Right lung (tissue), 5 donors: ENCODE data around the gene AKNAD1. TPM values are rescaled to one million over a fixed set of nuclear protein-coding genes. Genes with fewer than 3 reads are reported as not detected.
"Not testable (repeated sequence)": the region's sequence is repeated elsewhere in the genome, so short reads cannot be mapped to it uniquely, and the experiment has no call there.

ENCODE experiments used
- DNase-seq, 2 donors: peaks; one replicate each; pipeline ENCODE4 v3.0.0-alpha.2; 2013
- polyA plus RNA-seq, 5 donors: library from polyadenylated mRNA; unstranded; fragments of 120-200 nt; gene quantifications; one replicate each; pipeline versions ENCODE4 v1.2.1 to v1.2.3, GENCODE V29; 2013; ENCODE audit warnings: inconsistent platforms in 1 of 5, low replicate concordance in 1 of 5; ENCODE audit not compliant: insufficient read length in 5 of 5, insufficient read depth in 1 of 5

Gene AKNAD1
- polyA plus RNA-seq, 5 donors, result 0.41 to 0.78 (median 0.57) TPM; not detected in 1

DNA sequence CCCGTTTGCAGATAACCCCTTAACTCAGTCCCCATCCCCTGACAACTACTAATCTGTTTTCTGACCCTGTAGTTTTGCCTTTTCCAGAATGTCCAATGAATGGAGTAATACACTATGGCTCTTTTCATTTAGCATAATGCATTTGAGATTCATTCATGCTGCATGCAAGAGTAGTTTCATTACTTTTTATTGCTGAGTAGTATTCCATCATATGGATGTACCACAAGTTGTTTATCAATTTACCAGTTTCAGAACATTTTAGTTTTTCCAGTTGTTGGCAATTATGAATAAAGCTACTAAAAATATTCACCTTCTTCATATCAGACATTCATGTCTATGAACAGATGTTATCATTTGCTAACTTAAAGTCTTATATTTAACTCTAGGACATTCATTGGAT is 65.1 kb downstream of the AKNAD1 start:
- DNase-seq, result no peak

DNA sequence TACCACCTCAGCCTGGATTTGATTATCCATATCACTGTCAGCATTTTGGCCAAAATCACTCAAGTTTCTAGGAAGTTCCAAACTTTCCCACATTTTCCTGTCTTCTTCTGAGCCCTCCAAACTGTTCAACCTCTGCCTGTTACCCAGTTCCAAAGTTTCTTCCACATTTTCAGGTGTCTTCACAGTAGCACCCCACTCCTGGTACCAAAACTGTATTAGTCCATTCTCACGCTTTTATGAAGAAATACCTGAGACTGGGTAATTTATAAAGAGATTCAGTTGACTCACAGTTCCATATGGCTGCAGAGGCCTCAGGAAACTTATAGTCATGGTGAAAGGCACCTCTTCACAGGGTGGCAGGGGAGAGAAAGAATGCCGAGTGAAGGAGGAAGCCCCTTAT is 71.0 kb downstream of the AKNAD1 start:
- DNase-seq, result no peak

DNA sequence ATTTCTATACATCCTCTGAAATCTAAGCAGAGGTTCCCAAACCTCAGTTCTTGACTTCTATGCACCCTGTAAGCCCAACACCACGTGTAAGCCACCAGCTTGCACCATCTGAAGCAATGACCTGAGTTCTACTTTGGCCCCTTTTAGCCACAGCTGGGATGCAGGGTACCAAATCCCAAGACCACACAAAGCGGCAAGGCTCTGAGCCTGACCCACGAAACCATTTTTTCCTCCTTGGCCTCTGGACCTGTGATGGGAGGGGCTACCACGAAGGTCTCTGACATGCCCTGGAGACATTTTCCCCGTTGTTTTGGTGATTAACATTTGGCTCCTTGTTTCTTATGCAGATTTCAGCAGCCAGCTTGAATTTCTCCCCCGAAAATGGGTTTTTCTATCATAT is 71.6 kb downstream of the AKNAD1 start:
- DNase-seq, result no peak

DNA sequence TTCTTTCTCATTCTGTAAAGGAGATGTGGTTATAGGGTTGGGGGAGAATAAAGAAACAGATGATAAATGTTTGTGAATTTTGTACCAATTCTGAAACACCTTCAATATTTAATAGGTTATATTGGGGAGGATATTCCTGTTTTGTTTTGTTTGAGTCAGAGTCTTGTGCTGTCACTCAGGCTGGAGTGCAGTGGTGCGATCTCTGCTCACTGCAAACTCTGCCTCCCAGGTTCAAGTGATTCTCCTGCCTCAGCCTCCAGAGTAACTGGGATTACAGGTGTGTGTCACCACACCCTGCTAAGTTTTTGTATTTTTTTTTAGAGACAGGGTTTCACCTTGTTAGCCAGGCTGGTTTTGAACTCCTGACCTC is 75.3 kb downstream of the AKNAD1 start:
- DNase-seq, result not testable (repeated sequence)

DNA sequence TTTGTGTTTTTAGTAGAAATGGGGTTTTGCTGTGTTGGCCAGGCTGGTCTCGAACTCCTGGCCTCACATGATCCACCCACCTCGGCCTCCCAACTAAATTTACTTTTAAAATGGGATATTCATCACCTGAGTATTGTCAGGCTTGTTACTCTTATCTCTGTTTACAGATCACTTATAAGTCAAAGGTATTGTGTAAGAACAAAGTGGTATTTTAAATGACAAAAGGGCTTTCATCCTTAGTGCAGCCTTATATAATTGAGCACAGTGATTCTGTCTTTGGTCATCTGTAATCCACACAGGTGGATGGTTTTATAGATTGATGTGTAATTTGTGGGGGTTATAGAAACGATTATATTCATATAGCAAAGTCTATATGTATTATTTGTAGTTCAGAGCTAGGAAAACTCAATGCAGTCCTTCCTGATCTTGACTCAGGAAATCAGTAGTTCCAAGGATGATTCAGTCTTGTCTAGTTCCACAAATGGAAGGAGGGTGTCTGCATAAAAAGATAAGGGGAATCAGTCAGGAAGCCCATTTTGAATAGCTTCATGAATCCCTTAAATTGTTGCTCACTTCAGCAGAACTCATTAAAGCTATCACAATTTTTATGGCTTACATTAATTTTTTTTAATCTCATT is 75.8 kb downstream of the AKNAD1 start:
- no peak for DNase-seq

DNA sequence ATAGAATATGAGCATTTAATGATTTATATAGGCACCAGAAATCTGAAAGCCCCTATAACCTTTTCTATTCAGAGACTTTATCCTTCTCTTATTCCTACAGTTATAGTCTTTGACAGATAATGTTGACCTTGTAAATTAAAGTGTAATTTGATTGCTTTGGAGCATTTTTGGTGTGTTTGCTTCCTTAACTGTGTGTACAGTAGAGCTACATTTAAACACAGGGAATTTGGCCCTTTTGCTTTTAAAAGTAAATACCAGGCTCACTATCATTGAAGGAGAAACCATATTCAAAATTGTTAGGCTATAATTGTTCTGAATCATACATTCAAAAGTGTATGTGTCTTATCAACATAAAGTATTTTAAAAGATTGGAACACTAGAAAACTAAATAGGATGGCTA is 77.4 kb downstream of the AKNAD1 start:
- DNase-seq, result no peak

DNA sequence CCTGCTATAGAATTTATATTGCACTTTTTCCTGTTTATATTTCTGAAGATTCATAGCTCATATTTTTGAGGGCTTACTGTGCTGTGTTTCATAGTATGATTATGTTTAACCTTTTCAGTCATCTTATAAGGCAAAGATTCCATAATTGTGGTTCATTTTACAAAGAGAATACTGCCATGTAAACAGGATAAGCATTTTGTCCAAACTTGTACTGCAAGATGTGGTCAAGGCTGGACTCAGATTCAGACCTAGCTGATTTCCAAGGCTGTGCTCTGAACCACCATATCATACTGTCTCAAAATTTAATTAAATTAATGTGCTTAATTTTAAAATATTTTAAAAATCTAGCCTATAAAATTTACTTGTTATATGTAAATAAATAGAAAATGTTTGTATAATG is 79.1 kb downstream of the AKNAD1 start:
- no peak for DNase-seq

DNA sequence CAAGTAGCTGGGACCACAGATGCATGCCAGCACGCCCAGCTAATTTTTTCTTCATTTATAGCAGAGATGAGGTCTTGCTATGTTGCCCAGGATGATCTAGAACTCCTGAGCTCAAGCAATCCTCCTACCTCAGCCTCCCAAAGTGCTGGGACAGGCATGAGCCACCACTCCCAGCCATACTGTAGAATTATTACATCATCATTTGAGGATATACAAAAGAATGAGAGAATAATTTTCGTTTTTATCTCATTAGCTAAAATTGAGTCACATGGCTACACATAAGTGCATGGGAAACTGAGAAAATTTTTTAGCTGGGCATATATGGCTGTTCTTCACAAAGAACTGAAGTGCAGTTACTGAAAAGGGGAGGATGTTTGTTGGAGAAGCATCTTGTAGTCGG is 89.2 kb downstream of the AKNAD1 start:
- no peak for DNase-seq

DNA sequence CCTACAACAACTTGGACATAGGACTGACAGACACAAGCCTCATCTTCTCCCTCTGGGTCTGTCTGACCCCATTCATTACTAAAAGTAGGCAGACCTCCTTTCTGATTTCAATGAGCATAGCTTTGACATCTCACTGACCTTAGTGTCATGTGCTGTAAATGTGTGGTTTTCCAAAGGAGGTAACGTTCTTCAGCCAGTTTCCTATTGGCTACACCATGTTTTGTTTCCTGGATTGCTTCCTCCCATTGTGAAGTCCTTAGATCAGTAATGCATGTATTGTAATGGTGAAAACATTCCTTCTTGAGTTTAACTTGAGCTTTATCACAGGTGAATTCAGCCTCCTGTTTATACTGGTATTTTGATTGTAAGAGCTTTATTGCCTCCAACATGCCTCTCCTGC is 89.8 kb downstream of the AKNAD1 start:
- no peak for DNase-seq

Other genes starting within 250 kb of the AKNAD1 start
- gene HENMT1, start 196.0 kb downstream of the AKNAD1 start, polyA plus RNA-seq, result 10 to 100 TPM; 10.8 to 14.8 (median 11.4) TPM
- gene PRPF38B, start 164.8 kb downstream of the AKNAD1 start, polyA plus RNA-seq, result 10 to 100 TPM; 73.6 to 96.1 (median 94.9) TPM
- gene FNDC7, start 144.2 kb downstream of the AKNAD1 start, polyA plus RNA-seq, result under 1 TPM in 1 of 5 donors, not detected in 4; 0.04 TPM
- gene STXBP3, start 110.4 kb downstream of the AKNAD1 start, polyA plus RNA-seq, result 10 to 100 TPM; 44.1 to 65.6 (median 51.6) TPM
- gene GPSM2, start 19.9 kb upstream of the AKNAD1 start, polyA plus RNA-seq, result 10 to 100 TPM; 20.8 to 40.2 (median 29.0) TPM
- 10 to 100 TPM; 33.5 to 57.5 (median 45.1) TPM for gene CLCC1, start 106.4 kb upstream of the AKNAD1 start, polyA plus RNA-seq
- 10 to 100 TPM; 13.2 to 17.6 (median 16.0) TPM for gene WDR47, start 185.0 kb upstream of the AKNAD1 start, polyA plus RNA-seq
- gene TAF13, start 218.9 kb upstream of the AKNAD1 start, polyA plus RNA-seq, result 10 to 100 TPM; 25.9 to 38.6 (median 33.9) TPM
- 10 to 100 TPM; 33.8 to 46.6 (median 42.9) TPM for gene TMEM167B, start 233.7 kb upstream of the AKNAD1 start, polyA plus RNA-seq